Ammon's horn (tissue), 1 donor: Measurements from ENCODE around the gene SYNDIG1.

Experiments
- DNase-seq: peaks from one replicate; pipeline ENCODE4 v3.0.0-alpha.2; 2016; ENCODE audit warnings: low spot score

SYNDIG1 gene

GRCh38 chr20:24634855-24635254 is 165.4 kb downstream of the SYNDIG1 start:
- DNase-seq: peak; percentile 86

- DNase-seq: no peak
Measured at GRCh38 chr20:24636626-24637025, 167.2 kb downstream of the SYNDIG1 start.

- no peak for DNase-seq
Measured at GRCh38 chr20:24637087-24637486, 167.7 kb downstream of the SYNDIG1 start.

- no peak for DNase-seq
Measured at GRCh38 chr20:24637941-24638340, 168.5 kb downstream of the SYNDIG1 start.

GRCh38 chr20:24638591-24639548 is 169.4 kb downstream of the SYNDIG1 start:
- no peak for DNase-seq

GRCh38 chr20:24640276-24640675 is 170.8 kb downstream of the SYNDIG1 start:
- no peak for DNase-seq

GRCh38 chr20:24640686-24641085 is 171.3 kb downstream of the SYNDIG1 start:
- DNase-seq: no peak

GRCh38 chr20:24643731-24644626 is 174.6 kb downstream of the SYNDIG1 start:
- no peak for DNase-seq

GRCh38 chr20:24646321-24646720 is 176.9 kb downstream of the SYNDIG1 start:
- DNase-seq: peak; percentile 56

GRCh38 chr20:24647713-24648112 is 178.3 kb downstream of the SYNDIG1 start:
- DNase-seq: no peak

GRCh38 chr20:24648481-24648880 is 179.1 kb downstream of the SYNDIG1 start:
- DNase-seq: no peak

- DNase-seq: no peak
Measured at GRCh38 chr20:24648919-24649318, 179.5 kb downstream of the SYNDIG1 start.

GRCh38 chr20:24649787-24650490 is 180.5 kb downstream of the SYNDIG1 start:
- DNase-seq: peak; percentile 79

- no peak for DNase-seq
Measured at GRCh38 chr20:24651171-24651975, 181.9 kb downstream of the SYNDIG1 start.

- no peak for DNase-seq
Measured at GRCh38 chr20:24651976-24652345, 182.5 kb downstream of the SYNDIG1 start.

- no peak for DNase-seq
Measured at GRCh38 chr20:24653306-24653705, 183.9 kb downstream of the SYNDIG1 start.

- no peak for DNase-seq
Measured at GRCh38 chr20:24654425-24654824, 185.0 kb downstream of the SYNDIG1 start.

- no peak for DNase-seq
Measured at GRCh38 chr20:24656391-24656790, 187.0 kb downstream of the SYNDIG1 start.

GRCh38 chr20:24657196-24657595 is 187.8 kb downstream of the SYNDIG1 start:
- DNase-seq: no peak

- DNase-seq: no peak
Measured at GRCh38 chr20:24657878-24658620, 188.6 kb downstream of the SYNDIG1 start.
